Ascending aorta (tissue), 2 donors: ENCODE results near the gene DNMT1. TPM values are rescaled to one million over a fixed set of nuclear protein-coding genes. Genes with fewer than 3 reads are reported as not detected.

Experiments used
- DNase-seq, 2 donors: peaks; one replicate each; pipeline ENCODE4 v3.0.0-alpha.2; 2019; ENCODE audit warnings: low spot score in 2 of 2
- H3K27ac ChIP-seq, 2 donors: fragments of 200-600 bp; sonication (generic); one replicate each; pipeline ENCODE4 v1.5.1; 2016 to 2017; ENCODE audit warnings: mild to moderate bottlenecking in 1 of 2
- H3K27me3 ChIP-seq: fragments of 200-600 bp; sonication (generic); one replicate; pipeline ENCODE4 v1.5.1; 2017
- H3K36me3 ChIP-seq, 2 donors: fragments of 200-600 bp; sonication (generic); one replicate each; pipeline ENCODE4 v1.5.1; 2016
- H3K4me1 ChIP-seq, 2 donors: fragments of 200-600 bp; sonication (generic); one replicate each; pipeline ENCODE4 v1.5.1; 2016 to 2017; ENCODE audit warnings: mild to moderate bottlenecking in 1 of 2
- H3K4me3 ChIP-seq, 2 donors: fragments of 200-600 bp; sonication (generic); one replicate each; pipeline ENCODE4 v1.5.1; 2016 to 2017; ENCODE audit warnings: mild to moderate bottlenecking in 1 of 2
- H3K9me3 ChIP-seq, 2 donors: fragments of 200-600 bp; sonication (generic); one replicate each; pipeline ENCODE4 v1.5.1; 2016
- CTCF ChIP-seq, 3 experiments: fragments of 200-600 bp in 2 of 3; fragments of 450-650 bp in 1 of 3; sonication (generic) in 2 of 3; IDR thresholded peaks; one replicate each; pipeline ENCODE4 v1.5.1; 2016 to 2019; ENCODE audit warnings: antibody characterized with exemption in 3 of 3, mild to moderate bottlenecking in 1 of 3, moderate library complexity in 1 of 3
- intact Hi-C: fragments of 100-400 bp; cut with DNase I; formaldehyde crosslinking; loops from one replicate; pipeline ENCODE4 v1.15.1; 2023
- total RNA-seq: library from RNA; depleted of rRNA; stranded (reverse); fragments of >200 nt; gene quantifications from one replicate; pipeline ENCODE4 v1.1.0, GENCODE V29; 2016

DNMT1 gene
- total RNA-seq, 1 donor from 2014 or later = 54.0 TPM

- Histone ChIP-seq H3K27me3 (no peaks in the 10 kb centered on the region), H3K9me3 (no peaks in the 10 kb centered on the region), H3K4me1 (no peaks in the 10 kb centered on the region), H3K36me3 (peaks cover 6 to 13% of the 10 kb centered on the region in 2 donors), H3K27ac (no peak overlapping the region), H3K4me3 (no peak overlapping the region)
- no peak for TF ChIP-seq CTCF (IDR thresholded peaks at IDR 0.05)
- no peak for DNase-seq
- intact Hi-C loops = no loop called here
These were observed 24.9 kb upstream of the DNMT1 start for GRCh38 chr19:10219678-10220077.

- H3K4me1 ChIP-seq = no peaks in the 10 kb centered on the region
- intact Hi-C loops = no loop called here
- no peak for DNase-seq
These were observed 22.3 kb upstream of the DNMT1 start for GRCh38 chr19:10217085-10217484.

GRCh38 chr19:10214784-10215183 lies 20.0 kb upstream of the DNMT1 start:
- no peaks in the 10 kb centered on the region for H3K9me3 ChIP-seq
- no peak overlapping the region for H3K4me3 ChIP-seq
- intact Hi-C loops = no loop called here
- TF ChIP-seq CTCF (IDR thresholded peaks at IDR 0.05) = no peak
- DNase-seq = no peak
- H3K27ac ChIP-seq = no peak overlapping the region
- H3K4me1 ChIP-seq = no peaks in the 10 kb centered on the region
- no peaks in the 10 kb centered on the region for H3K27me3 ChIP-seq
- H3K36me3 ChIP-seq = no peaks in the 10 kb centered on the region

More at GRCh38 chr19:10217085-10217484, 22.3 kb upstream of the DNMT1 start:
- no peak overlapping the region for H3K27ac ChIP-seq
- no peaks in the 10 kb centered on the region for H3K9me3 ChIP-seq
- TF ChIP-seq CTCF (IDR thresholded peaks at IDR 0.05) = no peak
- no peak overlapping the region for H3K4me3 ChIP-seq
- H3K36me3 ChIP-seq = no peaks in the 10 kb centered on the region
- H3K27me3 ChIP-seq = no peaks in the 10 kb centered on the region

GRCh38 chr19:10211691-10212090 lies 16.9 kb upstream of the DNMT1 start:
- Histone ChIP-seq H3K36me3 (no peaks in the 10 kb centered on the region), H3K27me3 (no peaks in the 10 kb centered on the region), H3K27ac (no peak overlapping the region), H3K9me3 (no peaks in the 10 kb centered on the region), H3K4me1 (no peaks in the 10 kb centered on the region), H3K4me3 (no peak overlapping the region)
- no peak for DNase-seq
- intact Hi-C loops = no loop called here
- no peak for TF ChIP-seq CTCF (IDR thresholded peaks at IDR 0.05)

GRCh38 chr19:10211061-10211460 lies 16.3 kb upstream of the DNMT1 start:
- intact Hi-C loops = no loop called here

More at GRCh38 chr19:10211061-10211460, 16.3 kb upstream of the DNMT1 start:
- no peak for DNase-seq
- H3K36me3 ChIP-seq = no peaks in the 10 kb centered on the region
- H3K27me3 ChIP-seq = no peaks in the 10 kb centered on the region
- H3K27ac ChIP-seq = no peak overlapping the region
- H3K4me1 ChIP-seq = no peaks in the 10 kb centered on the region
- no peak overlapping the region for H3K4me3 ChIP-seq
- H3K9me3 ChIP-seq = no peaks in the 10 kb centered on the region
- no peak for TF ChIP-seq CTCF (IDR thresholded peaks at IDR 0.05)
